GM12878 (cell line): ENCODE measurements around the gene TPK1. TPM values are rescaled to one million over a fixed set of nuclear protein-coding genes. Genes with fewer than 3 reads are reported as not detected.

Experiments used
- ATAC-seq: fragments of 200-7000 bp; cut with Tn5 transposase; 3 replicates; pipeline ENCODE4 v1.9.1; 2020; ENCODE audit warnings: mild to moderate bottlenecking, moderate library complexity
- BruUV-seq: library from RNA; stranded (reverse); fragments of 400-500 nt; replicated peaks from 2 replicates; lab custom pipeline; 2021; lab: Mats Ljungman, UMichigan
- CTCF ChIA-PET: fragments of 300-600 bp; sonication (Branson Sonifier 250); formaldehyde crosslinking; extraction: SDS; loops from one replicate; lab custom pipeline; 2021; ENCODE audit warnings: inconsistent platforms; lab: Yijun Ruan, JAX
- POLR2A ChIA-PET: fragments of 350-600 bp; formaldehyde crosslinking; extraction: SDS; loops from one replicate; lab custom pipeline; 2021; ENCODE audit warnings: inconsistent platforms; lab: Charles Lee
- RAD21 ChIA-PET: fragments of 300-600 bp; sonication (Branson Sonifier 250); formaldehyde crosslinking; loops from one replicate; lab custom pipeline; 2023; ENCODE audit warnings: antibody characterized with exemption; ENCODE audit not compliant: unreplicated experiment; lab: Charles Lee
- SMC1A ChIA-PET: fragments of 300-600 bp; sonication (Branson Sonifier 250); formaldehyde crosslinking; loops from one replicate; lab custom pipeline; 2023; ENCODE audit not compliant: unreplicated experiment, uncharacterized antibody; lab: Charles Lee
- DNase-seq: peaks from one replicate; pipeline ENCODE4 v3.0.0-alpha.2; 2011; ENCODE audit warnings: low read depth, low spot score
- FAIRE-seq: peaks from 3 replicates; lab custom pipeline; 2011; peaks lifted over from hg19 to GRCh38; lab: Jason Lieb, UNC
- H2AFZ ChIP-seq: 2 replicates; pipeline ENCODE4 v1.6.0; 2011; ENCODE audit warnings: low read depth, low read length, control low read depth; ENCODE audit not compliant: control insufficient read depth
- H3K27ac ChIP-seq: 2 replicates; pipeline ENCODE4 v1.5.1; 2011; ENCODE audit warnings: control low read depth; ENCODE audit not compliant: control insufficient read depth, insufficient read depth
- H3K27me3 ChIP-seq, 2 experiments: replicated peaks in 1 of 2; 2 replicates each; pipeline versions ENCODE4 v1.6.0 to v1.6.1; 2011; ENCODE audit warnings: low read length in 1 of 2; ENCODE audit not compliant: control insufficient read depth in 2 of 2, insufficient read depth in 2 of 2
- H3K36me3 ChIP-seq, 2 experiments: 2 replicates each; pipeline ENCODE4 v1.5.1; 2011; ENCODE audit warnings: low read length in 1 of 2; ENCODE audit not compliant: control insufficient read depth in 2 of 2, insufficient read depth in 2 of 2
- H3K4me1 ChIP-seq: 2 replicates; pipeline ENCODE4 v1.6.1; 2011; ENCODE audit warnings: mild to moderate bottlenecking, low read length, moderate library complexity, mixed read lengths; ENCODE audit not compliant: control insufficient read depth, insufficient read depth
- H3K4me2 ChIP-seq: 2 replicates; pipeline ENCODE4 v1.6.0; 2011; ENCODE audit warnings: control low read depth; ENCODE audit not compliant: control insufficient read depth, insufficient read depth
- H3K4me3 ChIP-seq: fragments of 200-600 bp; sonication (generic); 2 replicates; pipeline ENCODE4 v1.5.1; 2016
- H3K79me2 ChIP-seq: 2 replicates; pipeline ENCODE4 v1.6.0; 2011; ENCODE audit warnings: low read length; ENCODE audit not compliant: control insufficient read depth, insufficient read depth
- H3K9ac ChIP-seq: 2 replicates; pipeline ENCODE4 v1.8.0; 2011; ENCODE audit warnings: low read length, control low read depth, mixed read lengths; ENCODE audit not compliant: control insufficient read depth, insufficient read depth
- H3K9me3 ChIP-seq: replicated peaks from 3 replicates; pipeline ENCODE4 v1.5.1; 2011; ENCODE audit warnings: mild to moderate bottlenecking, low read length; ENCODE audit not compliant: control insufficient read depth, insufficient read depth
- H4K20me1 ChIP-seq: 2 replicates; pipeline ENCODE4 v1.6.0; 2011; ENCODE audit not compliant: control insufficient read depth, insufficient read depth
- ATF7 ChIP-seq: fragments of 450-650 bp; IDR thresholded peaks from 2 replicates; pipeline ENCODE4 v1.6.1; 2016; ENCODE audit warnings: low read depth, mild to moderate bottlenecking
- CBX5 ChIP-seq: sonication (generic); IDR thresholded peaks from 2 replicates; pipeline ENCODE4 v1.6.1; 2016; ENCODE audit warnings: low read depth, moderate library complexity, mild to moderate bottlenecking, inconsistent platforms
- CREB1 ChIP-seq: IDR thresholded peaks from 2 replicates; pipeline ENCODE4 v1.6.1; 2012; ENCODE audit warnings: low read depth, mild to moderate bottlenecking, inconsistent platforms
- FOXM1 ChIP-seq: IDR thresholded peaks from 2 replicates; pipeline ENCODE4 v1.6.1; 2012; ENCODE audit warnings: low read depth, mild to moderate bottlenecking, inconsistent platforms, low read length, moderate library complexity
- GABPA ChIP-seq: IDR thresholded peaks from 2 replicates; pipeline ENCODE4 v1.6.1; 2014; ENCODE audit warnings: antibody characterized with exemption, low read depth, mild to moderate bottlenecking, inconsistent platforms
- IKZF1 ChIP-seq: fragments of 450-650 bp; conservative IDR thresholded peaks from 2 replicates; pipeline ENCODE4 v1.6.1; 2017; ENCODE audit warnings: antibody characterized with exemption, mild to moderate bottlenecking
- NFXL1 ChIP-seq: fragments of 450-650 bp; IDR thresholded peaks from 2 replicates; pipeline ENCODE4 v1.6.1; 2017; ENCODE audit warnings: antibody characterized with exemption, mild to moderate bottlenecking, borderline replicate concordance
- PAX5 ChIP-seq: IDR thresholded peaks from 2 replicates; pipeline ENCODE4 v1.6.1; 2011; ENCODE audit warnings: low read depth, low read length, borderline replicate concordance
- TCF7 ChIP-seq: IDR thresholded peaks from 2 replicates; pipeline ENCODE4 v1.6.1; 2014; ENCODE audit warnings: antibody characterized with exemption, borderline replicate concordance
- WGBS: methylation state at CpG from one replicate; pipeline ENCODE4 v1.1.6; 2016; ENCODE audit warnings: low lambda C conversion rate; ENCODE audit not compliant: insufficient replicate concordance, insufficient coverage; ENCODE audit errors: missing lambda C conversion rate; 5-methylcytosine and 5-hydroxymethylcytosine counted together
- in situ Hi-C: fragments of 300-500 bp; cut with MboI; formaldehyde crosslinking; loops from 9 replicates; pipeline ENCODE4 v1.14.3; 2018; ENCODE audit warnings: mixed read lengths
- intact Hi-C: fragments of 100-400 bp; cut with micrococcal nuclease; formaldehyde crosslinking; loops from one replicate; pipeline ENCODE4 v1.14.2; 2022; ENCODE audit not compliant: unreplicated experiment
- polyA plus RNA-seq, 11 experiments: library from polyadenylated mRNA; depleted of rRNA in 4 of 11; unstranded in 6 of 11; stranded (reverse) in 5 of 11; fragments of >200 nt; fragmentation: Nextera tagmentation in 4 of 11; fragmentation: Illumina TruSeq in 1 of 11; extraction: Ambion mirVana in 4 of 11; extraction: Trizol in 1 of 11; gene quantifications; 1 replicate in 1 of 11; 2 replicates in 10 of 11; pipeline versions ENCODE4 v1.2.1 to v1.2.3, GENCODE V29; 2011 to 2016; ENCODE audit warnings: inconsistent platforms in 2 of 11, missing spikeins in 2 of 11, low read depth in 1 of 11
- total RNA-seq, 4 experiments: library from RNA; depleted of rRNA in 3 of 4; stranded (reverse); fragments of >200 nt in 3 of 4; fragmentation: Illumina TruSeq in 1 of 4; extraction: Trizol in 1 of 4; gene quantifications; 2 replicates each; pipeline versions ENCODE4 v1.2.1 to v1.2.3, GENCODE V29; 2013 to 2021
- TF ChIP-seq, protein P1 (sequence below): IDR thresholded peaks from 2 replicates; pipeline ENCODE4 v1.6.1; 2011; ENCODE audit warnings: low read depth, mild to moderate bottlenecking, low read length, moderate library complexity, borderline replicate concordance; ENCODE audit errors: extremely low read depth
- TF ChIP-seq, protein P2 (sequence below): fragments of 450-650 bp; IDR thresholded peaks from 2 replicates; pipeline ENCODE4 v1.6.1; 2017; ENCODE audit warnings: mild to moderate bottlenecking, low read depth, inconsistent platforms; ENCODE audit not compliant: poor library complexity, severe bottlenecking

The TPK1 gene
- total and polyA plus RNA-seq, 10 of the 15 experiments (the other 5 are each of a cell fraction or from before 2014, with no cell fraction given), result 7.1 to 19.0 (median 9.3) TPM

- in situ Hi-C loops (no loop called here), intact Hi-C loops (no loop called here)
- FAIRE-seq (no peak), ATAC-seq (no peak), DNase-seq (no peak)
- Histone ChIP-seq H3K27ac (no peak overlapping the region), H3K4me1 (no peaks in the 10 kb centered on the region), H3K9me3 (no peaks in the 10 kb centered on the region), H3K9ac (no peak overlapping the region), H4K20me1 (no peaks in the 10 kb centered on the region), H3K79me2 (no peaks in the 10 kb centered on the region), H3K4me3 (no peak overlapping the region), H3K4me2 (no peak overlapping the region), H3K36me3 (no peaks in the 10 kb centered on the region), H2AFZ (no peak overlapping the region), H3K27me3 (no peaks in the 10 kb centered on the region)
- TF ChIP-seq, protein P1, sequence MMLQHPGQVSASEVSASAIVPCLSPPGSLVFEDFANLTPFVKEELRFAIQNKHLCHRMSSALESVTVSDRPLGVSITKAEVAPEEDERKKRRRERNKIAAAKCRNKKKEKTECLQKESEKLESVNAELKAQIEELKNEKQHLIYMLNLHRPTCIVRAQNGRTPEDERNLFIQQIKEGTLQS, result no peak
- TF ChIP-seq ATF7, result no peak
- TF ChIP-seq, protein P2, sequence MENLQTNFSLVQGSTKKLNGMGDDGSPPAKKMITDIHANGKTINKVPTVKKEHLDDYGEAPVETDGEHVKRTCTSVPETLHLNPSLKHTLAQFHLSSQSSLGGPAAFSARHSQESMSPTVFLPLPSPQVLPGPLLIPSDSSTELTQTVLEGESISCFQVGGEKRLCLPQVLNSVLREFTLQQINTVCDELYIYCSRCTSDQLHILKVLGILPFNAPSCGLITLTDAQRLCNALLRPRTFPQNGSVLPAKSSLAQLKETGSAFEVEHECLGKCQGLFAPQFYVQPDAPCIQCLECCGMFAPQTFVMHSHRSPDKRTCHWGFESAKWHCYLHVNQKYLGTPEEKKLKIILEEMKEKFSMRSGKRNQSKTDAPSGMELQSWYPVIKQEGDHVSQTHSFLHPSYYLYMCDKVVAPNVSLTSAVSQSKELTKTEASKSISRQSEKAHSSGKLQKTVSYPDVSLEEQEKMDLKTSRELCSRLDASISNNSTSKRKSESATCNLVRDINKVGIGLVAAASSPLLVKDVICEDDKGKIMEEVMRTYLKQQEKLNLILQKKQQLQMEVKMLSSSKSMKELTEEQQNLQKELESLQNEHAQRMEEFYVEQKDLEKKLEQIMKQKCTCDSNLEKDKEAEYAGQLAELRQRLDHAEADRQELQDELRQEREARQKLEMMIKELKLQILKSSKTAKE, result no peak
- TF ChIP-seq NFXL1, result no peak
- no peak for TF ChIP-seq FOXM1
- no peak for TF ChIP-seq CBX5
- TF ChIP-seq GABPA, result no peak
- no peak for TF ChIP-seq CREB1
- no peak for TF ChIP-seq TCF7
- TF ChIP-seq IKZF1, result no peak
- no peak for TF ChIP-seq PAX5
- ChIA-PET POLR2A (no interaction called here), SMC1A (no interaction called here), RAD21 (no interaction called here), CTCF (no interaction called here)
- 77% methylated on average over 1 of the region's 1 CpG for WGBS
- no TSS peak for BruUV-seq
These were observed 341.5 kb downstream of the TPK1 start for GRCh38 chr7:144494355-144494754.
